Colonic mucosa (tissue), 4 donors: ENCODE data around the gene SDHA. TPM values are rescaled to one million over a fixed set of nuclear protein-coding genes. Genes with fewer than 3 reads are reported as not detected.

Experiments
- DNase-seq: peaks from one replicate; pipeline ENCODE4 v3.0.0-alpha.2; 2020
- H3K27ac ChIP-seq: fragments of 200-600 bp; one replicate; pipeline ENCODE4 v1.8.0; 2021
- H3K27me3 ChIP-seq: fragments of 200-600 bp; one replicate; pipeline ENCODE4 v1.8.0; 2021
- H3K36me3 ChIP-seq: fragments of 200-600 bp; one replicate; pipeline ENCODE4 v1.8.0; 2021
- H3K4me1 ChIP-seq: fragments of 200-600 bp; one replicate; pipeline ENCODE4 v1.8.0; 2021; ENCODE audit warnings: mild to moderate bottlenecking
- H3K4me3 ChIP-seq: fragments of 200-600 bp; one replicate; pipeline ENCODE4 v1.8.0; 2021
- H3K9ac ChIP-seq, 2 donors: one replicate each; pipeline ENCODE4 v1.7.0; 2013; ENCODE audit warnings: control low read depth in 2 of 2, low read depth in 2 of 2, low read length in 2 of 2
- H3K9me3 ChIP-seq: fragments of 200-600 bp; one replicate; pipeline ENCODE4 v1.8.0; 2021
- intact Hi-C: fragments of 100-400 bp; cut with DNase I; formaldehyde crosslinking; loops from one replicate; pipeline ENCODE4 v1.14.1; 2022
- total RNA-seq, 2 donors: library from RNA; stranded (reverse); fragmentation: NEBNext Ultra II Directional in 1 of 2; extraction: Animal tissue kit (Norgen Biotek cat#: 25700) in 1 of 2; gene quantifications; one replicate each; pipeline ENCODE4 v1.2.1, GENCODE V29; 2021
- TF ChIP-seq, protein P1 (sequence below): fragments of 200-600 bp; IDR thresholded peaks from one replicate; pipeline ENCODE4 v1.8.0; 2022; ENCODE audit warnings: antibody characterized with exemption, mild to moderate bottlenecking
- donor health status: healthy.
- donor health status: DM: no; HTN: no; CAD: no.
- donor health status: DM: no; HTN: no; CAD: no.

Gene SDHA
- total RNA-seq, 2 donors from 2014 or later, result 285 to 414 TPM

- intact Hi-C loops, result no loop called here
- peaks cover 8% of the 10 kb centered on the region for H3K27me3 ChIP-seq
- H3K27ac ChIP-seq, result no peak overlapping the region
- no peaks in the 10 kb centered on the region for H3K4me1 ChIP-seq
- no peak overlapping the region for H3K9ac ChIP-seq
- TF ChIP-seq, protein P1, sequence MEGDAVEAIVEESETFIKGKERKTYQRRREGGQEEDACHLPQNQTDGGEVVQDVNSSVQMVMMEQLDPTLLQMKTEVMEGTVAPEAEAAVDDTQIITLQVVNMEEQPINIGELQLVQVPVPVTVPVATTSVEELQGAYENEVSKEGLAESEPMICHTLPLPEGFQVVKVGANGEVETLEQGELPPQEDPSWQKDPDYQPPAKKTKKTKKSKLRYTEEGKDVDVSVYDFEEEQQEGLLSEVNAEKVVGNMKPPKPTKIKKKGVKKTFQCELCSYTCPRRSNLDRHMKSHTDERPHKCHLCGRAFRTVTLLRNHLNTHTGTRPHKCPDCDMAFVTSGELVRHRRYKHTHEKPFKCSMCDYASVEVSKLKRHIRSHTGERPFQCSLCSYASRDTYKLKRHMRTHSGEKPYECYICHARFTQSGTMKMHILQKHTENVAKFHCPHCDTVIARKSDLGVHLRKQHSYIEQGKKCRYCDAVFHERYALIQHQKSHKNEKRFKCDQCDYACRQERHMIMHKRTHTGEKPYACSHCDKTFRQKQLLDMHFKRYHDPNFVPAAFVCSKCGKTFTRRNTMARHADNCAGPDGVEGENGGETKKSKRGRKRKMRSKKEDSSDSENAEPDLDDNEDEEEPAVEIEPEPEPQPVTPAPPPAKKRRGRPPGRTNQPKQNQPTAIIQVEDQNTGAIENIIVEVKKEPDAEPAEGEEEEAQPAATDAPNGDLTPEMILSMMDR, result no peak
- DNase-seq, result no peak
- no peaks in the 10 kb centered on the region for H3K9me3 ChIP-seq
- no peak overlapping the region for H3K4me3 ChIP-seq
- no peaks in the 10 kb centered on the region for H3K36me3 ChIP-seq
Measured at GRCh38 chr5:190366-191035, 27.6 kb upstream of the SDHA start.

GRCh38 chr5:191036-191948 is 26.8 kb upstream of the SDHA start, which contains the start of gene LRRC14B:
Gene LRRC14B, plus strand, starts transcription at chr5:191495. Its CDS starts 44 bp downstream, at chr5:191539.
- Histone ChIP-seq H3K4me3 (no peak within 1 kb of the TSS), H3K9me3 (no peaks in the 10 kb centered on the region), H3K27ac (no peak within 1 kb of the TSS), H3K9ac (no peak within 1 kb of the TSS), H3K36me3 (no peaks in the 10 kb centered on the region), H3K27me3 (peaks cover 8% of the 10 kb centered on the region), H3K4me1 (no peaks in the 10 kb centered on the region)
- intact Hi-C loops, result no loop called here
- DNase-seq, result no peak
- TF ChIP-seq, protein P1, result no peak

GRCh38 chr5:191949-192690 is 26.0 kb upstream of the SDHA start:
- no peak for DNase-seq
- TF ChIP-seq, protein P1, result no peak
- H3K27me3 ChIP-seq, result peaks cover 8% of the 10 kb centered on the region
- H3K27ac ChIP-seq, result no peak overlapping the region
- H3K4me3 ChIP-seq, result no peak overlapping the region
- H3K36me3 ChIP-seq, result no peaks in the 10 kb centered on the region
- intact Hi-C loops, result no loop called here
- no peak overlapping the region for H3K9ac ChIP-seq
- no peaks in the 10 kb centered on the region for H3K4me1 ChIP-seq
- no peaks in the 10 kb centered on the region for H3K9me3 ChIP-seq

DNA sequence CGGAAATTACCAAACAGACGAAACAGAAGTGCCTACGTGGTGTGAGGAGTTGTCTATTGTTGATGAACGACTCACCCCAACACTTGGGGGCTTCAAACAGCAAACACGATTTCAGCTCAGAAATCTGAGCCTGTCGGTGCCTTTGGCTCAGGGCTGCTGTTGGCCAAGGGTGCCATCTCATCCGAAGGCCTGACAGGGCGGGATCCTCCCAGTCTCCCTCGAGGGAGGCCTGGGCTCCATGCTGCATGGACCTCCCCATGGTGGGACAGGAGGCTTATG is 25.5 kb upstream of the SDHA start:
- intact Hi-C loops, result no loop called here
- no peak overlapping the region for H3K9ac ChIP-seq
- no peak for DNase-seq
- H3K27me3 ChIP-seq, result peaks cover 8% of the 10 kb centered on the region
- H3K36me3 ChIP-seq, result no peaks in the 10 kb centered on the region
- H3K9me3 ChIP-seq, result no peaks in the 10 kb centered on the region
- H3K4me3 ChIP-seq, result no peak overlapping the region
- no peak overlapping the region for H3K27ac ChIP-seq
- TF ChIP-seq, protein P1, result no peak
- no peaks in the 10 kb centered on the region for H3K4me1 ChIP-seq

DNA sequence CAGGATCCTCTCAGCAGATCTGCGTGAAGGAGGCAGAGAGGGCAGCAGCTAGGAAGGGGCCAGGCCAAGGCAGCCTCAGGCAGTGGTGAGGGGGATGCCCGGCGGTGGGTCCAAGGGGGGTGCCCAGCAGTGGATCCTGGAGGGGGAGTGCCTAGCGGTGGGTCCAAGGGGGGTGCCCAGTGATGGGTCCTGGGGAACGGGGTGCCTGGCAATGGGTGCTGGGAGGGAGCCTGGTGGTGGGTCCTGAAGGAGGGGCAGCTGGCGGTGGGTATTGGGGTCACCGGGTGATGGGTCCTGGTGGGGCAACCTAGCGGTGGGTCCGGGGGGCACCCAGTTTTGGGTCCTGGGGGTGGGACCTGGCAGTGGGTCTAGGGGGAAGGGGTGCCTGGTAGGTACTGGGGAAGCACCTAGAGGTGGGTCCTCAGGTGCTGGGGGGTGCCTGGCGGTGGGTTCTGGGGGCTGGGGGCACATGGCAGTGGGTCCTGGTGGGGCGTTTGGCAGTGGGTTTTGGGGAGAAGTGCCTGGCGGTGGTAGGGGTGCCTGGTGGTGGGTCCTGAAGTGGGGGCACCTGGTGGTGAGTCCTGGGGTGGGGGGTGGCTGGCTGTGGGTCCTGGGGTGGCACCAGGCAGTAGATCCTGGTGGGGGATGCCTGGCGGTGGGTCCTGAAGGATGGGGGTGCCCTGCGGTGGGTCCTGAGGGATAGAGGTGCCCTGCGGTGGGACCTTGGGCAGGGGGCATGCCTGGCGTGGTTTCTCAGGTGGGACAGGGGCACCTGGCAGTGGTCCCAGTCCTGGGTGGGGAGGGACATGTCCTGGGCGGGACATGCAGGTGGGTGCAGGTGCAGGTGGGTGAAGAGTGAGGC is 24.9 kb upstream of the SDHA start:
- TF ChIP-seq, protein P1, result no peak
- intact Hi-C loops, result no loop called here
- no peaks in the 10 kb centered on the region for H3K36me3 ChIP-seq
- H3K4me3 ChIP-seq, result no peak overlapping the region
- H3K4me1 ChIP-seq, result no peaks in the 10 kb centered on the region
- H3K9ac ChIP-seq, result no peak overlapping the region
- no peaks in the 10 kb centered on the region for H3K9me3 ChIP-seq
- H3K27me3 ChIP-seq, result peaks cover 8% of the 10 kb centered on the region
- DNase-seq, result no peak
- H3K27ac ChIP-seq, result no peak overlapping the region
